ENCODE data around the gene TMEM221.

- TF ChIP-seq CTCF (IDR thresholded peaks at IDR 0.05) (peak; percentile 57 to 64 (median 61)), POLR2A (IDR thresholded peaks at IDR 0.05) (no peak), POLR2AphosphoS5 (IDR thresholded peaks at IDR 0.05; ENCODE audit: insufficient read depth in 1 of 2, low read depth in 1 of 2) (peak in 1 of 2 donors; percentile 52)
These were observed 57.6 kb downstream of the TMEM221 start for GRCh38 chr19:17390665-17391370.
